ENCODE measurements around the gene DPP4. TPM values are rescaled to one million over a fixed set of nuclear protein-coding genes. Genes with fewer than 3 reads are reported as not detected.

DPP4 gene
- total and polyA plus RNA-seq, 2 of the 4 experiments (the other 2 are of a cell fraction) = 13.2 to 19.0 TPM

GRCh38 chr2:162111958-162112850 lies 38.2 kb upstream of the DPP4 start:
- H3K27me3 ChIP-seq (ENCODE audit: control insufficient read depth, insufficient read depth, low read length) = no peaks in the 10 kb centered on the region
- CTCF ChIA-PET = interaction anchor here (1.7 kb wide), 1 partner anchor 166 kb away, joined by 5 read pairs; no protein-coding TSS in a partner anchor
- peak; percentile 45; the same call in 1 of the 2 replicates for ATAC-seq (ENCODE audit: low read depth)
- TF ChIP-seq CHD1 (IDR thresholded peaks at IDR 0.05; ENCODE audit: low read depth, low read length) = no peak
- TF ChIP-seq RAD21 (IDR thresholded peaks at IDR 0.05; ENCODE audit: low read length) = no peak
- TF ChIP-seq CTCF (conservative IDR thresholded peaks at IDR 0.05; ENCODE audit: low read depth, low read length) = no peak
- no peak for TF ChIP-seq SMC3 (IDR thresholded peaks at IDR 0.05; ENCODE audit: low read depth, low read length)
- no peak for TF ChIP-seq POLR2A (IDR thresholded peaks at IDR 0.05; ENCODE audit: low read depth, low read length)
- TF ChIP-seq CEBPB (IDR thresholded peaks at IDR 0.05; ENCODE audit: low read depth, low read length) = no peak
- TF ChIP-seq FOS (IDR thresholded peaks at IDR 0.05; ENCODE audit: low read depth, low read length) = no peak
- no peak for TF ChIP-seq RCOR1 (IDR thresholded peaks at IDR 0.05; ENCODE audit: insufficient replicate concordance, low read length)
- no peak for TF ChIP-seq MAZ (IDR thresholded peaks at IDR 0.05; ENCODE audit: borderline replicate concordance, low read depth, low read length)
- TF ChIP-seq USF2 (IDR thresholded peaks at IDR 0.05; ENCODE audit: low read depth, low read length) = no peak
- no peak for TF ChIP-seq MAFK (IDR thresholded peaks at IDR 0.05; ENCODE audit: low read depth, low read length)
- no peak for TF ChIP-seq MXI1 (IDR thresholded peaks at IDR 0.05; ENCODE audit: borderline replicate concordance, low read depth, low read length)
- no peak for TF ChIP-seq ELK1 (IDR thresholded peaks at IDR 0.05; ENCODE audit: borderline replicate concordance, low read depth, low read length)
- TF ChIP-seq RFX5 (IDR thresholded peaks at IDR 0.05; ENCODE audit: low read depth, low read length) = no peak

More at GRCh38 chr2:162111958-162112850, 38.2 kb upstream of the DPP4 start:
- dilution Hi-C loops (cut with HindIII; ENCODE audit: low sequenced_read_pairs, unreplicated experiment) = no loop called here
- Histone ChIP-seq H2AFZ (replicated peaks; ENCODE audit: low read length, poor library complexity) (no peak overlapping the region), H4K5ac (ENCODE audit: low read depth, low read length) (0 out of 2 replicates have a peak overlapping the region, but pooled peaks have one; percentile 48), H3K9ac (ENCODE audit: low read depth, low read length) (no peak overlapping the region), H3K36me3 (ENCODE audit: control insufficient read depth, insufficient read depth, low read length) (no peaks in the 10 kb centered on the region), H3K56ac (ENCODE audit: extremely low read depth, insufficient read depth, low read length) (no peak overlapping the region), H3K79me1 (ENCODE audit: low read depth in 1 of 2, low read length in 2 of 2) (no peaks in the 10 kb centered on the region), H2BK5ac (ENCODE audit: low read depth, low read length, poor library complexity, severe bottlenecking) (no peak overlapping the region), H4K91ac (ENCODE audit: insufficient read depth, low read depth, low read length) (no peak overlapping the region), H3K4ac (ENCODE audit: low read depth, low read length) (0 out of 2 replicates have a peak overlapping the region, but pooled peaks have one; percentile 9), H2AK9ac (replicated peaks; ENCODE audit: low read depth, low read length, poor library complexity) (no peak overlapping the region), H3K9me1 (ENCODE audit: insufficient read depth, low read length) (no peaks in the 10 kb centered on the region), H4K20me1 (ENCODE audit: insufficient read depth, low read length) (no peaks in the 10 kb centered on the region), H3K18ac (ENCODE audit: low read depth, low read length) (peak overlapping the region; percentile 83), H2BK15ac (ENCODE audit: low read depth, low read length) (no peak overlapping the region), H2BK120ac (ENCODE audit: low read depth, low read length) (no peak overlapping the region), H3K27ac (ENCODE audit: insufficient read depth, low read length) (peak overlapping the region; percentile 22; the same call in 1 of the 2 replicates), H2AK5ac (ENCODE audit: low read depth, low read length) (no peak overlapping the region), H2BK20ac (ENCODE audit: low read depth, low read length) (no peak overlapping the region), H3K4me1 (ENCODE audit: control insufficient read depth, insufficient read depth, low read length) (peaks cover 9% of the 10 kb centered on the region), H4K8ac (ENCODE audit: low read depth in 2 of 2, low read length in 2 of 2) (no peak overlapping the region), H3K4me3 (ENCODE audit: insufficient read depth, low read depth, low read length) (no peak overlapping the region), H3K14ac (replicated peaks; ENCODE audit: low read depth, low read length) (no peak overlapping the region; the same call in 1 of the 2 replicates), H3K23ac (ENCODE audit: low read depth, low read length) (peak overlapping the region; percentile 37; the same call in 1 of the 2 replicates), H3K9me3 (ENCODE audit: control insufficient read depth, insufficient read depth, low read length) (peaks cover 5% of the 10 kb centered on the region), H3K4me2 (ENCODE audit: low read depth, low read length) (no peak overlapping the region)
- POLR2A ChIA-PET (ENCODE audit: unreplicated experiment) = no interaction called here
- intact Hi-C loops (cut with micrococcal nuclease) = no loop called here
- peak; percentile 12 for DNase-seq
- no TSS peak for BruUV-seq (replicated peaks)
- in situ Hi-C loops (cut with MboI; ENCODE audit: low sequenced_read_pairs) = no loop called here
- whole genome bisulfite sequencing, 2 experiments (ENCODE audit: extremely low coverage in 2 of 2, insufficient read length in 1 of 2) = 73% methylated on average over 3 of the region's 5 CpGs; no CpG with 5 or more reads in 1 of the 2 experiments
